Activated CD4-positive, alpha-beta T cell treated with anti-CD3 and anti-CD28 coated beads for 4 hours (primary cell): Measurements from ENCODE around the gene PHF23.
A peak's percentile ranks its signal among the peaks of the same experiment; 100 is the strongest.
"Not testable (repeated sequence)": the region's sequence is repeated elsewhere in the genome, so short reads cannot be mapped to it uniquely, and the experiment has no call there.

Source experiments
- DNase-seq, 2 donors: peaks; one replicate each; pipeline ENCODE4 v3.0.0-alpha.2; 2020

The PHF23 gene

DNA sequence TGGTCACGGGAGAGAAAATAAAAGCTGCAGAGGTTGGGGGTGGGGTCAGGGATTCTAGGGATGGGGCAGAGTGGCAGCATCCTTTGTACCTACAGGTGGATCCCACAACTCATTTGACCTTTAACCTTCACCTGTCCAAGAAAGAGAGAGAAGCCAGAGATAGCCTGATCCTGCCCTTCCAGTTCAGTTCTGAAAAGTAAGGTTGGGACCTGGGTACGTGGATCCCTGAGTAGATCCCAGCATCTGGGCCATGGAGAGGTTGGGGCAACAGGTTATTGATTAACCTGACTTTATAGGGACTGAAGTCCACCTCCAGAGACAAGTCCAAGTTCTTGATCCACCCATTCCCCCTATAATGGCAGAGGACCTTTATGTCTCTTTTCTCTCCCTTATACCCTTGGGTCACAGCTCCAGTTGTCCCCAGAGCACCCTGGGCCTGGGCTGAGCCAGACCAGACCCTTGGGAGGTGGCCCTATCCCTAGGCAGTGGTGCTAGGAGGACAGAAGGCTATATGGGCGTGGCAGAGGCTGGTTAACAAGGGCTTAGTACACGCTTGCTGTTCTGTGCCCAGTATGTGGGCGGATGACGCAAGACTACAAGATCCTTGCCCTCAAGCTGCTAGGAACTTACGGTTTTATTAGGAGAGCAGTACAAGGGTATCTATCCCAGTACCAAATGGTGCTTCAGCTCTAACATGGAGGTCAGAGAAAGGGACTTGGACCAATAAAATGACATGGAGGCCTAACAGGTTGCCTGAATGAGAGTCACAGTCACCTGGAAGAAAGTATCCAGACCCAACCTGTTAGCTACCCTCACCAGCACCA, 19.7 kb upstream of the PHF23 start:
- DNase-seq = no peak

DNA sequence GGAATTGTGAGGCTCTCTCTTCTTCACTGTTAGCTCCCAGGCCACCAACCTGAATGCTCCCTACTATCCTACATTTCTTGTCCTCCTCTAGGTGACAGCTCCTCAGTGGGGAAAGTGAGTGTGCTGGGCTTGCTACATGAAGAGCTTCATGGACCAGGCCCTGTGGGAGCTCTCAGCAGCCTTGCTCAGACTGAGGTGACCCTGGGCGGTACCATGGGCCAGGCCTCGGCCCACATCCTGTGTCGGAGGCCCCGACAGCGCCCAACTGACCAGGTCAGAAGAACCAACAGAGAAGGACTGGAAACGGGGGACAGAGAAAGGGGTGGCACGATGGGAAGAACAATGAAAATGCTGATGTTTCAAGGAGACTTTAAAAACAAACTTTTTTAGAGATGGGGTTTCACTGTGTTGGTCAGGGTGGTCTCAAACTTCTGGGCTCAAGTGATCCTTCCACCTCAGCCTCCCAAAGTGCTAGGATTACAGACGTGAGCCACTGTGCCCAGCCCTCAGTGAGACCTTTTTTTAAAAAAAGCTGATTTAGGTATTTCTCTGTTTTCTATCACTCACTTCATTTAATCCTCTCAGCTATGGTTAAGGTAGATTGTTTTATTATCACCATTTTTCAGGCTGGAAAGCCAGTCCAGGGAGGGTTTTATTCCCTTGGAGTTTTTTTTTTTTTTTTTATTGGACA, 17.7 kb upstream of the PHF23 start:
- no peak for DNase-seq

DNA sequence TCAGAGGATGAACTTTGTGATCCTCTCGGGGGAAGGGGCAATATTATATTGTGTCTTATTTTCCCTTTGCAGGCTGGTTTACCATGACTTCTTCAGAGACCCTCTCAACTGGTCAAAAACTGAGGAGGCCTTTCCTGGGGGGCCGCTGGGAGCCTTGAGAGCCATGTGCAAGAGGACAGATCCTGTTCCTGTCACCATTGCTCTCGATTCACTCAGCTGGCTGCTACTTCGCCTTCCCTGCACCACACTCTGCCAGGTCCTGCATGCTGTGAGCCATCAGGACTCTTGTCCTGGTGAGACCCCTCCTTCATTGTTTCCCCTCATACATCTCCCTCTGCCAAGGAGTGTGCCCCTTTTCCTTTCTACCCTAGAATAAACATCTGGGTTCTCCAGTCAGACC, 15.3 kb upstream of the PHF23 start:
- DNase-seq = no peak

GRCh38 chr17:7253082-7253481, 13.8 kb upstream of the PHF23 start:
- DNase-seq = no peak

DNA sequence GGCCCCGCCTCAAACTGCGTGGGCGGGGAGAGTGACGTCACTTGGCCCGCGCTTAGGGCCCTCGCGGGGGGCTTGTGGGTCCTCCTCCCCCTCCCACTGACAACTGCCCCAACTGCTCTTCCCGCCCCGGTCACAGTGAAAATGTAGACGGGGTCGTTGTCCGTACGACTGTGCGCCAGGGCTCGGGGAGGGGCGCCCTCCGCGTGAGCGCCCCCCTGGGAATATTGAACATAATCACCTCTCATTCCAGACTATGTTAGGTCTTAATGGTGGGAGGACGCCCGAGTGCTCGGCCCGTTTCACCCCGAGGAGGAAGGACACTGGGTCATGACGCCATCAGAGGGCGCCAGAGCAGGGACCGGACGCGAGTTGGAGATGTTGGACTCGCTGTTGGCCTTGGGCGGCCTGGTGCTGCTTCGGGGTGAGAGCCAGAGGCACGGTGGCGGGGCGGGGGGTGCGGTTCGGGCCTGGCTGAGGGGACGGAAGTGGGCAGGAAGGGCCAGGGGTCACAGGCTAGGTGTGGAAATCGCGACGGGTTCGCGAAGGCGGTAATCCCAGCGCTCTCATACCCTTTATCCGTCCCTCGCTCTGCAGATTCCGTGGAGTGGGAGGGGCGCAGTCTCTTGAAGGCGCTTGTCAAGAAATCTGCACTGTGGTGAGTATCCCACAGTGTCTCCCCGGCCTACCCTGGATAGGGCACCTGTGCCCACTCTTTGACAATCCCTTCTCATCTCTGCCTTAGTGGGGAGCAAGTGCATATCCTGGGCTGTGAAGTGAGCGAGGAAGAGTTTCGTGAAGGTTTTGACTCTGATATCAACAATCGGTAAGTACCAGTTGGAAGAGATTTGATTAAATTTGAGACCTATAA, 13.2 kb upstream of the PHF23 start, which contains the start of gene ELP5:
TSS of gene ELP5 (plus strand) at position 40 of the 868 bp plus-strand sequence. CDS start at position 376, 336 bp downstream.
- peak; percentile 80 to 81 for DNase-seq

GRCh38 chr17:7251661-7252175, 12.5 kb upstream of the PHF23 start, which contains the start of gene CTDNEP1:
Gene CTDNEP1, minus strand, starts transcription at chr17:7251734. Its CDS starts 438 bp downstream, at chr17:7251296.
- peak; percentile 99 for DNase-seq

DNA sequence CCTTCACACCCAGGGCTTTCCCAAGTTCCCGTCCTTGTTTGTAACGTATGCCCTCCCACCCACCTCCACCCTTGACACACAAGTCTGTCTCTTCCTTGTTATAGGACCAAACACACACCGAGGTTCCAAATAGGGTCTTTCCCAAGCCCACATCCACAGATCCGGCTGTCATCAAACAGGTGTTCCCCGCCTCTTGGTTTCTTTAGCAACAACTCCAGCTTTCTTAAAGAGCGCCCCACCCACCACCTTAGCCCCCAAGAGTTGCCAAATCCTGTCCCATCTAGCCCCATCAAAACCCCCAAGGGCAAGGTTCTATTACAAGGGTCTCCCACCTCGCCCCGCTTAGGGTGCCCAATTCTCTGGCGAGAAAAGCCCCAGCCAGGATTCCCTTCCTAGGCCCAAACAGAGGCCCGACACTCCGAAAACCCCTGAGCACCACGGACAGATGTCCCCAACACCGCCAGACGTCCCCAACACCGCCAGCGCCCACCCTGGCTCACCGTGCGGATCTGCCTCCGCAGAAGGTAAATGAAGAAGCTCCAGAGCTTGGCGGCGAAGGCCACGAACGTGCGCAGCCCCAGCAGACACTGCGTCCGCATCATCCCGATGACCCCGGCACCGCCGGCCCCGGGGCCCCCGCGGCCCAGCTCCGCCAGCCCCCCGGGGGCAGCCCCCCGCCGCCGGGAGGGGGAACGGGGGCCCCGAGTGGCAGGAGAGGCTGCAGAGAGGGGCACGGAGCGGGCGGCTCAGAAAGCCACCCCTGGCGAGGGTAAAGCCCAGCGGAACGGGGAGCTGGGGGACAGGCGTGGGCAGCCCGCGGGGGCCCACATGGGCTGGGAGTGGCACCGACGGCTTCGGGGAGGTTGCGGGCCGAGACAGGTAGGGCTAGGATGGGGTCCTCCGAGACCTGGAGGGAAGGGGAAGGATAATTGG, 11.7 kb upstream of the PHF23 start:
- DNase-seq = no peak

GRCh38 chr17:7249830-7250229, 10.6 kb upstream of the PHF23 start:
- no peak for DNase-seq

- no peak for DNase-seq
Observed at GRCh38 chr17:7249214-7249613, 10.0 kb upstream of the PHF23 start.

DNA sequence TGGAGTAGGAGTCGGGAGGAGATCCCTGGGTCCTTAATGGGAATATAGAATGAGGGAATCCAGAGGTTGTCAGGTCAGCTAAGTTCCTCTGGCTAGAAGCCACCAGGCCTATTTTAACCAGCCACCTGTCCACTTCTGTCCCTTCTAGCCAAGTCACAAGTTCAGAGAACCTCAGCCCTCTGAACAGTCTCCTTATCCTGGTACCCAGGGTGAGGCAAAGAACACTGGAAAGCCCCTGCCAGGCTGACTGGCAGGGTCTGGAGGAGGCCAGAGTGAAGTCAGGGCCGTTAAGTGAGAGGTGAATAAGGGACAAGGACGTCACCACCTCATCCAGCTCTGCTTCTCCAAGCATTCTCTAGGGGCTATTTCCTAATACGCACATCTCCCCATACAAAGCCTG, 9.5 kb upstream of the PHF23 start:
- no peak for DNase-seq

- no peak for DNase-seq
Observed at GRCh38 chr17:7246779-7247178, 7.5 kb upstream of the PHF23 start.

DNA sequence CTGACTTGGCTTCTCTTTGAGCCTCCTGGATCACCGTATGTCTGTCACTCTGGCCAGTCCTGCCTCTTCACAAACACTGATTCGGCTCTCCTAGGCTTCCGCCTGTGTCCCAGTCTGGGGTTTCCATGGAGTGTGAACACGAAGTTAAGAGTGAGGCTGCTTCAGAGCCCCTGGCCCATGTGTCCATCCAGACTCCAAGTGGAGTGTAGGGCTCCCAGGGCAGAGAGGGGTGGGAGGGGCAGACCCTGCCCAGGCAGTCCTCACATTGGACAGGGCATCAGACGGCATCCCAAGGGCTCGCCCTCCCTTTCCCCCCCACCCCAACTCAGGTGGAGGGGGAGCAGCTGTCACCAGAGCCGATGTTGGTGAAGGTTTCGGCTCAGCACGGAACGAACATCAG, 4.6 kb upstream of the PHF23 start:
- DNase-seq = not testable (repeated sequence)

GRCh38 chr17:7243453-7243729, 4.1 kb upstream of the PHF23 start:
- DNase-seq = no peak

GRCh38 chr17:7242717-7243452, 3.6 kb upstream of the PHF23 start:
- peak; percentile 92 to 93 for DNase-seq

DNA sequence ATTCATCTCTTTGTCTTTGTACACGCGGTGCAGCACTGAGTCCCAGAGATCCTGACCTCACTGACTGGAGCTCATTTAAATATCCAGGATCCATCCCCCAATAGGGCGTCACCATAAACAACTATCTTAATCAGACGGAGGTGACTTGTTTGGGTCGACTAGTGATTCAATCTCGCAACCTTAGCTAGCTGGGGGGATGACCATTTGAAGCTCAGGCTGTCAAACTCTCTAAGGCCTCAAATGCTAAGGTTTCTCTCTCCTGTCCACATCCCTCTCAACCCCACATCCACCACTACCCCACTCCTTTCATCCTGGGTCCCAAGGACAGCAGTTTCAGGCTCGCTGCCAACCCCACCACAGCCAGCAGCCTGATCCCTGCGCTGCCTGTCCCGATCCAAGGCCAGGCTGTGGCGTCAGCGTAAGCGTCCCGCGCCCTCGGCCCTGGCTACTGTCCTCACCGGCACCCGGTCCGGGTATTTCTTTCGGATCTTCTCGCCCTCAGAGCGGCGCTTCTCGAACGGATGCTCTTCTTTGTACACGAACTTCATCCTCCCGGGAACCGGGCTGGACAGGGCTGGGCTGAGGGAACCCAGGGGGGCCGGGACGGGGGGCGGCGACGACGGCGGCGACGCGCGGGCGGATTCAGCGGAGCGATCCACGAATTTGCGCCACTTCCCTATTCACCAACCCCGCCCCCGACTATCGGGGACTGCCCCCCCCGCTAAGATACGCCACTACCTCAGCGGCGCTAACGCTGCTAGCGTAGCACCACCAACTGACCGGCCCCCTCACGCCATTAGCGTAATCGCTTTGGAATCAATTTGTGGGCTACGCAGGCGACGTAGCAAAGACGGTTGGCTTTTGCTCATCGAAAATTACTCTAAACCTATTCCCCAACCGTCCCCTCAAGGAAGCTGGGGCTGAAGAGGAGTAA, 2.8 kb upstream of the PHF23 start, which contains the start of gene GABARAP:
TSS of gene GABARAP (minus strand) at position 667 of the 934 bp plus-strand sequence. CDS start at position 548, 119 bp downstream.
- DNase-seq = peak; percentile 94 to 96

DNA sequence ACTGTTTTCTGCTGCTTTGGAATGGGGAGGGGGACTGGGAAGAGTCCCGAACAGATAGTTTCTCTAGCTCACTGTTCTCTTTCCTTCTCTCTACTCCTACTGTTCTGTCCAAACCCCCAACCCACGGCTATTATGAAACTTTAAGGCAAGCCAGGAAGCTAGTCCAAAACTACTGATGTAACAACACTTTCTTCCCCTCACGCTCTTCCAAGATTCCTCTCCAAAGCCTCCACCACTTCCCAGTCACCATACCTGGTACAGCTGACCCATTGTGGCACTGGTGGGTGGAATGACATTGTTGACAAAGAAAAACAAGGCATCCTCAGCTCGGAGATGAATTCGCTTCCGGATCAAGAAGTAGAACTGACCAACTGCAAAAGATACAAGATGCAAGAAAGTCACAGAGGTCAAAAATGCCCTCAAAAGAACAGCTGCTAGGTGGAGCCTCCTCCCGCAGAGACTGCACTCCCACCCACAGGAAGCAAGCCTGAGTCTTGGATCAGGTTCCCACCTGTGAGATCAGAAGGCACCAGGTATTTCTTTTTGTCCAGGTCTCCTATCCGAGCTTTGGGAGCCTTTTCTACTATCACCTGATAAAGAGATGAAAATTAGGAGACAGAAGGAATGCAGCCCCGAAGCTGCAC, 2.0 kb upstream of the PHF23 start:
- DNase-seq = no peak

DNA sequence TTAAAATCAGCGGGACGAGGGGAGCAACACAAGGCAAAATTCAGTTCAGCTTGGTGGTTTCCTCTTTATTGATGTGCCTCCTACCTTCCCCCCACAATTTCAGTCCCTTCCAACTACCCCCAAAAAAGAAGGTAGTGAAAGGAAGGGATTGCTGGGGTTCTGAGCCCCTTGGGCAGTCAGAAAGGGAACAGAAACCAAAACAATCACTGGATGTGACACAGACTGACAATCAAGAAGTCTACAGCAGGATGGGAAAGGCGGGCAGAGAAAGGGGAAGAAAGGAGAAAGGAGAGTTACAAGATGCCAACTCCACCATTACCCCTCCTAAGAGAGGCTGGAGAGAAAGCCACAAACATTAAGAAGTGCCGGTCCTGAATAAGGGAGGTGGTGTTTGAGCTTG, 1.1 kb upstream of the PHF23 start:
- DNase-seq = no peak

DNA sequence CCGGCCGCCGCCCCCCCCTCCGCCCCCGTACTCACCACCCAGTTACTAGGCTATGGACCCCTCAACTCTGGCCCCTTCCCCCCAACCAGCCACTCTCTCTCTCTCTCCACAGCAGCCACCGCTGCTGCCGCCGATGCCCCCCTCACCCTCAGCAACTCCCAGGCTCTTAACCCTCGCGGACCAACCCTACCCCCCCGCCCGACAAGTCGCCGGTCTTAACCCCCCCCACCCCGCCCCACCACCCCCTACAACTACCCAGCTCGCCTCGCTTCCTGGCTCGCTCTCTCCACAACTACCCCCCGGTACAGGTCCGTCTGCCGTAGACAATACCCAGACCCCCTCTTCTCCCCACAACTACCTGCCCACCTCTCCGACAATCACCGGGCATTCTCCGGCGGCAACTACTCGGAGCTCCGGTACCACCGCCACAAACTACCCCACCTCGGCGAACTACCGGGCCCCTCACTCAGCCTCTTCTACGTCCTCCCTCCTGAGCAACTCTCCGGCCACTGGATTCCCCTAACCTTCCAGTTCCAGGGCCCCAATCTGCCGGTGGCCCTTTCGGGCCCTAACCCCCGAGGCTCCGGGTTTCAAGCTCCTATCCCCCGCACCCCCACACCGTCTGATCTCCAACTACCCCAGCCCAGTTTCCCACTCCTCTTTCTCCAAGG, 702 bp downstream of the PHF23 start:
- peak in 1 of 2 donors; percentile 31 for DNase-seq
